Retina (tissue), 1 donor: ENCODE measurements around the gene MUC22.
A peak's percentile ranks its signal among the peaks of the same experiment; 100 is the strongest.
"Not testable (repeated sequence)": the region's sequence is repeated elsewhere in the genome, so short reads cannot be mapped to it uniquely, and the experiment has no call there.

ENCODE experiments used
- DNase-seq: peaks from one replicate; pipeline ENCODE4 v3.0.0-alpha.2; 2016

The MUC22 gene

DNA sequence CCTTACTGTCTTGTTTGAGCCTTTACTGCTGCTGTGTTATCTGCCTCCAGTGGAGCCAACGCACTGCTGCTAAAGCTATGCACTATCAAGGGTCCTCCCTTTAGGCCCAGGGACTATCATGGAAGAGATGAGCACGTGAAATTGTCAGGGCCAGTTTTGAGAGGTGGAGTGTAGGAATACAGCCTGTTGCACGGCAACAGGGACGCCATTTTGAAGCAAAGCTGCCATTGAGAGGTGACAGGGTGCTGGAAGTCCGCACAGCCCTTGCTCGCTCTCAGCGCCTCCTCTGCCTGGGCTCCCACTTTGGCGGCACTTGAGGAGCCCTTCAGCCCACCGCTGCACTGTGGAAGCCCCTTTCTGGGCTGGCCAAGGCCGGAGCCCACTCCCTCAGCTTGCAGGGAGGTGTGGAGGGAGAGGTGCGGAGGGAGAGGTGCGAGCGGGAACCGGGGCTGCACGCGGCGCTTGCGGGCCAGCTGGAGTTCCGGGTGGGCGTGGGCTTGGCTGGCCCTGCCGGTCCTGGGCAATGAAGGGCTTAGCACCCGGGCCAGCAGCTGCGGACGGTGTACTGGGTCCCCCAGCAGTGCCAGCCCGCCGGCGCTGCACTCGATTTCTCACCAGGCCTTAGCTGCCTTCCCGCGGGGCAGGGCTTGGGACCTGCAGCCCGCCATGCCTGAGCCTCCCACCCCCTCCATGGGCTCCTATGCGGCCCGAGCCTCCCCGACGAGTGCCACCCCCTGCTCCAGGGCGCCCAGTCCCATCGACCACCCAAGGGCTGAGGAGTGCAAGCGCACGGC, 10.0 kb upstream of the MUC22 start:
- not testable (repeated sequence) for DNase-seq

DNA sequence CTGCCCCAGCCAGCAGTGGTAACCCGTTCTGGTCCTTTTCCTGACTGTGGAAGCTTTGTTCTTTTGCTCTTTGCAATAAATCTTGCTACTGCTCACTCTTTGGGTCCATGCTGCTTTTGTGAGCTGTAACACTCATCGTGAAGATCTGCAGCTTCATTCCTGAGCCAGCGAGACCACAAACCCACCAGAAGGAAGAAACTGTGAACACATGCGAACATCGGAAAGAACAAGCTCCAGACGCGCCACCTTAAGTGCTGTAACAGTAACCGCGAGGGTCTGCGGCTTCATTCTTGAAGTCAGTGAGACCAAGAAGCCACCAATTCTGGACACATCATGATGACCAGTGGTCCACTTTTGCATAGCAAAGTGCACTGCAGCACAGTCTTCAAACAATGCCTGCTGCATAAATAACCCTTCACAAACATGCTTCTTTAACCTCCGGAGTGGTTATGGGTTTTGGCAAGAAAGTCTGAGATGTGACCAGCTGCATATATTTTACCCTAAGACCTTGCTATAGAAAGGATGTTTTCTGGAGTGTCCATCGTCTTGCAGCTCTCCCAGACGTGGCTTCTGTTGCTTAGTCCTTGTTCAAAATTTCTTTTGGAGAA, 8.9 kb upstream of the MUC22 start:
- DNase-seq: no peak

DNA sequence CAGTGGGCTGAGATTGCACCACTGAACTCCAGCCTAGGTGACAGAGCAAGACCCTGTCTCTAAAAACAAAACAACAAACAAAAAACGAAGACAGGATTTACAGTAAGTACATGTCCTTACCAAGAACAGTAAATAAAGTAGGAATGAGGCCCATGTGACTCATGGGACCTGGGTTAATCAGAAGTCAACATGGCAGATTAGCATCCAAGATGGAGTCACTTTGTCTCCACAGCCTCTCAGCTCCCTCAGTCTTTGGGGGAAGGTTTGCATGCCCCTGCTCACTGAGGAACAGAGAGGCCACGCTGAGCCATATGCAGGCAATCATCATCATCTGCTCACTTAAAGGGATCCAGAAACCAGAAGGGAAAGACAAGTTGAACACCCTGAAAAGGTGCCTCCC, 7.8 kb upstream of the MUC22 start:
- DNase-seq: no peak

DNA sequence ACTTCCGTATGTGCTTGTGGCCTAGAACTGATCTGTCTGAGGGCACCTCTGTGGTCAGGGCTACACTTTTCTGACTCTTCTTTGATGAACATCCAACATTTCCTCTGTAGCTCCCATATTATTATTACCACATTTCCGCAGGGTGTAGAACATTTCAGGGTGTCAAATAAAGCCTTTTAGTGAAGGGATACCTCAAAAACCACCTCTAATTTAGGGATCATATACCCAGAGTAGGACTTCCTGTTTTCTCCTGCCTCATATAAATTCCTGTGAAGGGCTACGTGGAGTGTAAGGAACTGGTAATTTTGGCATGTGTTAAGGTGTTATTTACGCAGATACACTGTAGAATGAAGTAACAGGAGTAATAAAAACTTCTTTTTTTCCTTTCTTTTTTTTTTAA, 5.5 kb upstream of the MUC22 start:
- no peak for DNase-seq

DNA sequence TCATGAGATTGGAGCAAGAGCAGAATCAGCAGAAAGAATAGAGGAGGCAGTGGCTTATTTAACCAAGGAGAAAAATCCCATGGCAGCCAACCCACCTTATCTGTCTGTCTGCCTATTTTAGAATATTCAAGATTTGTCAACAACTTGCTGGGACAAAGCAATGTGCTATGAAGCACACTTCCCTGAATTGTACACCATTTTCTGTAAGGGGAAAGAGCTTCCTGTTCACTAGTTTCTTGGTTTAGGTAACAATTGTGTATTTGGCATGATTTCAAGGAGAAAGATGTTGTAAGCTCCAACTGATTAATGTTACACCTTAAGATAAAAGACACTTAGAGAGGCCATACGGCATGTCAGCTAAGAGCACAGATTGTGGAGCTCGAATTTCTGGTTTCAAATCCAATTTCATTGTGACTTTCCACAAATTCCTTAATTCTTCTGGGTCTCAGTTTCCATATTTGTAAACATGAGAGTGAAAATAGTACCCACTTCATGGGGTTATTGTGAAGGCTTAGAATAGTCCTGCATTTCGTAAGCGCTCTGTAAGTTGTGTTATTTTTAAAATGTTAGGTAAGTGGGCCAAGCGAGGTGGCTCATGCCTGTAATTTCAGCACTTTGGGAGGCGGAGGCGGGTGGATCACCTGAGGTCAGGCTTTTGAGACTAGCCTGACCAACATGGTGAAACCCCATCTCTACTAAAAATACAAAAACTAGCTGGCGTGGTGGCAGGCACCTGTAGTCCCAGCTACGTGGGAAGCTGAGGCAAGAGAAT, 4.8 kb upstream of the MUC22 start:
- DNase-seq: no peak

DNA sequence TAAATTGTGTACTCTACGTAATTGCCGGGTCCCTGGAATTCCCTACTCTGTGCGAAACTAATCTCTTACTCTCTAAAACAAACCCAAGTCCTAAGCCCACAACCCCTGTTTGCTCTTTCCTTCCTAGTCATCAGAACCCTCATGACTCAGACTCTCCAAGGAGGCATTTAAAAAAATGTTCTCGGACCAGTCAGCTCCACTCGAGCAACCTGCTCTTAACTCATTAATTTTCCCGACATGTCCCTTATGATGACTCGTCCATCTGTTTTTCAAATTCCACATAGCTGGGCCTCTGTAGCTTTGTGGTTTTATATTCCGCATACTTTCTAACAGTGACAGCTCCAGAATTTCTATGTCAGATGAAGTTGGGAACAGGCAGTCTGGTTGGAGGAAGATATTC, 2.6 kb upstream of the MUC22 start:
- no peak for DNase-seq

DNA sequence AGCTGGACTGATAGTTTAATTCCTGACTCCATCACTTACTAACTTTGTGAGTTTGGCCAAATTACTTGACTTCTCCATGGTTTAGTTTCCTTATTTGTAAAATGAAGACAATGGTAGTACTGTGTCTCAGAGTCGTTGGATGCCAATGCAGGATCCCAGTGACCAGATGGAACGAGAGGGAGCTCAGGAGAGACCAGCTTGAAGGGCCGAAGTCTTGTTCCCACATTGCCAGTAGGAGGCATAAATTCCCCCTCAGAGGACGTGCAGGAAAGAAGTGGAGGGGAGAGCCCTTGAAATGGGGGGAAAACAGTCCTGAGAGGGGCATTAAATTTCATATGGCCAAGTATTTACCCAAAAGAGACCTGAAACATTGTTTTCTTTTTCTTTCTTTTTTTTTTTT, 2.1 kb upstream of the MUC22 start:
- DNase-seq: no peak

DNA sequence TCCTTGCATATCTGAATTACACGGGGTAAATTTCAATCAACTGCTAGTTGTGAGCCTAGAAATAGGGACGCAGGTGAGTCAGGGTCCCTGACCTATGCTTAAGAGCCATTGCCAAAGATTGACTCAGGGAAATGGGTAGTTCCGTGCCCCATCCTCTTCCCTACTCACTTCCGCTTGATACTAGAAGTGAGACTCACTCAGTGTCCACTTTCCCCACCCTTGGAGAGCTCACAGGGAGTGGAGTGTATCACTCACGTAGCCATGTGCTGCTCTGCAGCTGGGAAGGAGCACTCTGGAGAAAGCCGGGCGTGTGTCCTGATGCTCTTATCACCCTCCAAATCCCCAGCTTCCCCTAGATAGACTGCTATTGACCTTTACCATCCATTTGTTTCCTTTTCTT, 543 bp upstream of the MUC22 start:
- DNase-seq: no peak

DNA sequence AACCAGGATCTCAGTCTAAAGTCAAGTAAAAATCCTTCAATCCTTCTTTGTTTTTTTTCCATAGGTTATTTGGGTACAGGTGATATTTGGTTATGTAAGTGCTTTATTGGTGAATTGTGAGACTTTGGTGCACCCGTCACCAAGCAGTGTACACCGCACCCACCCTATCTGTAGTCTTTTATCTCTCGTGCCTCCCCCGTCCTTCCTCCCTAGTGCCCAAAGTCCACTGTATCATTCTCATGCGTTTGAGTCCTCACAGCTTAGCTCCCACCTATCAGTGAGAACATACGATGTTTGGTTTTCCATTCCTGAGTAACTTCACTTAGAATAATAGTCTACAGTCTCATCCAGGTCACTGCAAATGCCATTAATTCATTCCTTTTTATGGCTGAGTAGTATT, 879 bp downstream of the MUC22 start:
- DNase-seq: no peak

DNA sequence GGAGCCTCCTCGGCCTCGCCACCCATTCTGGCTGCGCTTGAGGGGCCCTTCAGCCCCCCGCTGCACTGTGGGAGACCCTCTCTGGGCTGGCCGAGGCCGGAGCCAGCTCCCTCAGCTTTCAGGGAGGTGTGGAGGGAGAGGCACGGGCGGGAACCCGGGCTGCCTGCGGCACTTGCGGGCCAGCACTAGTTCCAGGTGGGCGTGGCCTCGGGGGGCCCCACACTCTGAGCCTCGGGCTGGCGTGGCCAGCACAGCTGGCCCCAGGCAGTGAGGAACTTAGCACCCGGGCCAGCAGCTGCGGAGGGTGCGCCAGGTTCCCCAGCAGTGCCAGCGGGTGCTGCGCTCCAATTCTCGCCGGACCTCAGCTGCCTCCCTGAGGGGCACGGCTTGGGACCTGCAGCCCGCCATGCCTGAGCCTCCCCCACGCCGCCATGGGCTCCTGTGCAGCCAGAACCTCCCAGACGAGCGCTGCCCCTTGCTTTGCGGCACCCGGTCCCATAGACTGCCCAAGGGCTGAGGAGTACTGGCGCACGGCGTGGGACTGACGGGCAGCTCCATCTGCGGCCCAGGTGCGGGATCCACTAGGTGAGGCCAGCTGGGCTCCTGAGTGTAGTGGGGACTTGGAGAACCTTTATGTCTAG, 6.5 kb downstream of the MUC22 start:
- DNase-seq: no peak

DNA sequence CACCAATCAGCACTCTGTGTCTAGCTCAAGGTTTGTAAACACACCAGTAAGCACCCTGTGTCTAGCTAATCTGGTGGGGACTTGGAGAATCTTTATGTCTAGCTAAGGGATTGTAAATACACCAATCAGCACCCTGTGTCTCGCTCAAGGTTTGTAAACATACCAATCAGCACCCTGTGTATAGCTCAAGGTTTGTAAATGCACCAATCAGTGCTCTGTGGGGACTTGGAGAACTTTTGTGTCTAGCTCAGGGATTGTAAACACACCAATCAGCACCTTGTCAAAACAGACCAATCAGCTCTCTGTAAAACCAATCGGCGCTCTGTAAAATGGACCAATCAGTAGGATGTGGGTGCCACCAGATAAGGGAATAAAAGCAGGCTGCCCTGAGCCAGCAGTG, 7.2 kb downstream of the MUC22 start:
- not testable (repeated sequence) for DNase-seq

DNA sequence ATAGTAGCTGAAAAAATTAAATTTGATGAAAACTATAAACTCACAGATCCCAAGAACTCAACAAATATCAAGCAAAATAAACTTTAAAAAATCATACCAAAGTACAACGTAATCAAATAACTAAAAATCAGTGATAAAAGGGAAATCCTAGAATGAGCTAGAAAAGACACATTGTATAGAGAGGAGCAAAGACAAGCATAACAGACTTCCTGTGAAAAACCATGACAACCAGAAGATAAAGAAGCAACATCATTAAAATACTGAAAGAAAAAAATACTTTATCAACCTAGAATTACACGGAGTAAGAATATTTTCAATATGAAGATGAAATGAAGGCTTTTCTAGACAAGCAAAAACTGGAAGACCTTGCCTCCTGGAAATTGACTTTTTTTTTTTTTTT, 9.8 kb downstream of the MUC22 start:
- DNase-seq: no peak

DNA sequence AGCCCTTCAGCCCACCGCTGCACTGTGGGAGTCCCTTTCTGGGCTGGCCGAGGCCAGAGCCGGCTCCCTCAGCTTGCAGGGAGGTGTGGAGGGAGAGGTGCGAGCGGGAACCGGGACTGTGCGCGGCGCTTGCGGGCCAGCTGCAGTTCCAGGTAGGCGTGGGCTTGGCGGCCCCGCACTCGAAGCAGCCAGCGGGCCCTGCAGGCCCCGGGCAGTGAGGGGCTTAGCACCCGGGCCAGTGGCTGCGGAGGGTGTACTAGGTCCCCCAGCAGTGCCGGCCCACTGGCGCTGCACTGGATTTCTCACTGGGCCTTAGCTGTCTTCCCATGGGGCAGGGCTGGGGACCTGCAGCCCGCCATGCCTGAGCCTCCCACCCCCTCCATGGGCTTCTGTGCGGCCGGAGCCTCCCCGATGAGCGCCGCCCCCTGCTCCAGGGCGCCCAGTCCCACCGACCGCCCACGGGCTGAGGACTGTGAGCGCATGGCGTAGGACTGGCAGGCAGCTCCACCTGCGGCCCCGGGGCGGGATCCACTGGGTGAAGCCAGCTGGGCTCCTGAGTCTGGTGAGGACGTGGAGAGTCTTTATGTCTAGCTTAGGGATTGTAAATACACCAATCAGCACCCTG, 10.5 kb downstream of the MUC22 start:
- not testable (repeated sequence) for DNase-seq

DNA sequence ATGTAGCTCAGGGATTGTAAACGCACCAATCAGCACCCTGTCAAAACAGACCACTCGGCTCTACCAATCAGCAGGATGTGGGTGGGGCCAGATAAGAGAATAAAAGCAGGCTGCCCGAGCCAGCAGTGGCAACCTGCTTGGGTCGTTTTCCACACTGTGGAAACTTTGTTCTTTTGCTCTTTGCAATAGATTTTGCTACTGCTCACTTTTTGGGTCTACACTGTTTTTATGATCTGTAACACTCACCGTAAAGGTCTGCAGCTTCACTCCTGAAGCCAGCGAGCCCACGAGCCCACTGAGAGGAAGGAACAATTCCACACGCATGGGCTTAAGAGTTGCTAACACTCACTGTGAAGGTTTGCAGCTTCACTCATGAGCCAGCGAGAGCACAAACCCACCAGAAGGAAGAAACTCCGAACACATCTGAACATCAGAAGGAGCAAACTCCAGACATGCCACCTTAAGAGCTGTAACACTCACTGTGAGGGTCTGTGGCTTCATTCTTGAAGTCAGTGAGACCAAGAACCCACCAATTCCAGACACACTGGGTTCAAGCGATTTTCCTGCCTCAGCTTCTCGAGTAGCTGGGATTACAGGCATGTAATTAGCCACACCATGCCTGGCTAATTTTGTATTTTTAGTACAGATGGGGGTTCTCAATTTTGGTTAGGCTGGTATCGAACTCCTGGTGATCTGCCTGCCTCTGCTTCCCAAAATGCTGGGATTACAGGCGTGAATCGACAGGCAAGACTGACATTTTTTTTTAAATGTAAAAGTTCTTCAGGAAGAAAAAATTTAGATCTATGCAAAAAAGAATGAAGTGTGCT, 11.6 kb downstream of the MUC22 start:
- DNase-seq: not testable (repeated sequence)

DNA sequence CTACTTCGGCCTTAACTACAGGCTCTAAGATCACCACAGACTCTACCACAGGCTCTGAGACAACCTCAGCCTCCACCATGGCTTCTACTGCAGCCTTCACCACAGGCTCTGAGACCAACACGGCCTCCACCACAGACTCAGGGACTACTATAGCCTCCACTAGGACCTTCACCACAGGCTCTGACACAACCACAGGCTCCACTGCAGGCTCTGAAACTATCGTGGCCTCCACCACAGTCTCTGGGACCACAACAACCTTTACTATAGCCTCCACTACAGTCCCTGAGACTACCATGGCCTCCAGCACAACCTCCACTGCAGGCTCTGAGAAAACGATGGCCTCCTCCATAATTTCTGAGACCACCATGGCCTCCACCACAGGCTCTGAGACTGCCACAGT, 15.3 kb downstream of the MUC22 start:
- DNase-seq: no peak

DNA sequence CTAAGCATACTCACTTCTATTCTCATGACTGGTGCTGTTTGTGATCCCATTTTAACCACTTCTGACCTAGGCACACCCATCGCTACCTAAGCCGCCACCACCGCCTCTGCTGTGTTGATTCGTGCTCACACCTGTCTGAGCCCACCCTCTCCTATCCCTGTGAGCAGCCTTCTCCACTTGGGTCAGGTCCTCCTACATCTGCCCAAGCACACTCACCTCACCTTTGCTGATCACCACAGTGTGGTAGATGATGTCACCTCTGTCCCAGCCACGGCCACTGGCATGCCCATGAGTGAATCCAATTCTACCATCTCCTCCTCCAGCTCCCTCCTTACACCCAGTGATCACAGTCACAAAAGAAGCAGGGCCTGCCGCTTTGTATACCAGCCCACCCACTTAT, 20.8 kb downstream of the MUC22 start:
- DNase-seq: no peak

DNA sequence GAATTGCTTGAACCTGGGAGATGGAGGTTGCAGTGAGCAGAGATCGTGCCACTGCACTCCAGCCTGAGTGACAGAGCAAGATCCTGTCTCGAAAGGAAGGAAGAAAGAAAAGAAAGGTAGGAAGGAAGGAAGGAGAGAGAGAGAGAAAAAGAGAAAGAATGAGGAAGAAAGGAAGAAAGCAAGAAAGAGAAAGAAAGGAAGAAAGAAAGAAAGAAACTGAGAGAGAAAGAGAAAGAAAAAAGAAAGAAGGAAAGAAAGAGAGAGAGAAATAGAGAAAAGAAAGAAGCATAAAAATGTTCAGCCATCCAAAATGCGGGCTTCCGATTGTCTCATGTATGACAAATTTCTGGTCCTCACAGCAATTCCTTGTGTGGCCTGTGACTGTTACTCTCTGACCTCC, 22.8 kb downstream of the MUC22 start:
- no peak for DNase-seq

DNA sequence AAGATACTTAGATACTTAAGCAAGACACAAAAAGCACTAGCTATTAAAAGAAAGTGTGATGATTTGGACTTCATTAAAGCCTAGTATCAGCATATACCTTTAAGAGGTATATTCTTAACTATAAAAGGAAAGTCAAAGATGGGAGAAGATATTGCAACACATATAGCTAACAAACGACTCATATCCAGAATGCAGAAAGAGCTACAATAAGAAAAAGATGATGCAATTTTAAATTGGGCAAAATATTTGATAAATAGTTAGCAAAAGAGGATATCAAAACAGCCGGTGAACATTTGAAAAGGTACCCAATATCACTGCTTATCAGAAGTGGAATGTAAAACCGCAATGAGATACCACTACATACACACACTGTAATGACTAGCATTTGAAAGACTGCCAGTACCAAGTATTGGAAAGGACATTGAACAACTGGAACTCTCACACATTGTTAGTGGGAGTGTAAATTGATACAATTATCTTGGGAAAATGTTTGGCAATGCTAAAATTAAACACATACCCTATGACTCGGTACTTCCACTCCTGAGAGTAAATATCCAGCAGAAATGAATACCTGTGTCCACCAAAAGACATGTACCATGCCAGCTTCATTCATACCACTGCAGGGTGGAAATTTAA, 25.7 kb downstream of the MUC22 start:
- DNase-seq: no peak

DNA sequence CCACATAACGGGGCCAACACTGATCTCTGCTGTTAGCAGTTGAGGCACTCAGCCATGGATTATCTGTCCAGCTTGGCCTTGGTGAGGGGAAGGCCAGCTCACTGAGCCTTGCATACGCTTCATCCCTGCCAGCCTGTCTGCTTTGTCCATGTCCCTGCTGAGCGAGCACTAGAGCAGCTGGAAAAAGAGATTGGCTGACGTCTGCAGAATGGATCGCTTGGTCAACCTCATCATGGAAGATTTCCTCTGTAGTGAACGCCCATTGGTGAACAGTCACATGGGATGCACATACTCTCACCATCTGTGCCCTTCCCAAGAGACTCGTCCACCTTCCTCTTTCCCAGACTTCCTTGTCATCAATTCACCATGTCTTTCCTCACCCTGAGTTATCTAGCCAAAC, 26.9 kb downstream of the MUC22 start:
- DNase-seq: peak; percentile 40

DNA sequence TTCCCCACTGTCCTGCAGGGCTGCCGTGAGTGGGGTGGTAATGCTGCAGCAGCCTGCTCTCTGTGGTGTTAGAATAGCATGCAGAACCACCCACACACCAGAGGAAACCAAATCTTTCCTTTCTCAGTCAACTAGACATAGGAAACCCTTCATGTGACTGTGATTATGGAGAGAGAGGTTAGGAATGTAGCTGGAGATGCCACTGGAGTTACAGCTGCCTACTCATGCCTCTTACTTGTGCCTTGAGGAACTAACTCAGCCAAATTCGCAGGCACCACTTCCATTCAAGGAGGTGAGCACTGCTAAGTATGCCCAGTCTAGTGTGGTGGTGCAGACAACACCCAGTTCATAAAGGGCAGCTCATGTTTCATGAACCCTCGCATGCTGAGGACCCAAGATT, 27.4 kb downstream of the MUC22 start:
- no peak for DNase-seq

DNA sequence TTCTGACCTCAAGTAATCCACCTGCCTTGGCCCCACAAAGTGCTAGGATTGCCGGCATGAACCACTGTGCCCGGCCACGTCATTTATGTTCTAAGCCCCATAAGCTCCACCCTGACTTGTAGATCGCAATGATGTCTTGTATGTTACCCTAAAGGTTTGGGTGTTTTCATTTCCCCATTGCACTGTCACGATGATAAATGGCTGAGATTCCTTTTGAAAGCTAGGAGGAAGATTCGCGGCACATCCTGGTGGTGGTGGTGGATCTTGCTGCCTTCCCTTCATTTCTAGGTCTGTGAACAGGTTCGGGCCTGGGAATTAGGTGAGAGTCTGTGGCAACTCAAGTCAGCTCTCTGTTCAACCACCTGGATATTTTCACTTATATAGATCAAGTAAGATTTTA, 28.3 kb downstream of the MUC22 start:
- no peak for DNase-seq

DNA sequence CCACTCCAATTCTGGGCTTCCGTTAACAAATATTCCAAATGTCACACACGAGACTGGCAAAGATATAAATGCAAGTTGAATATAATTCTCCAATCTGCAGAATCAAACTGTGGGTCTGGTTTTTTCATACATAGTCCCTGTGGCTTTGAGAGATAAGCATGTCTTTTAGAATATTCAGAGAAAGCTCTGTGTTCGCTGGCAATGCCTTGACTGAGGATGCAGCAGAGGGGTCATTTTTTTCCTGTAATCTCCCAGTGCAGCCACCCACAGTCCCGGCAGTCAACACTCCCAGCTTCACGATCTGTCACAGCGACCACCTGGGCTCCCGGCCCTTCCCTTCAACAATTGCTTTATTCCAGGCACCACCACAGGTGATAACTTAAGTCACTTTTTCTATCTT, 30.5 kb downstream of the MUC22 start:
- DNase-seq: no peak
